GM12872 (cell line): ENCODE results near the gene SSRP1.

Experiments
- CTCF ChIP-seq: IDR thresholded peaks from 3 replicates; pipeline ENCODE4 v1.5.1; 2011; ENCODE audit warnings: low read depth, mild to moderate bottlenecking, low read length, moderate library complexity; ENCODE audit not compliant: insufficient read depth

SSRP1 gene

GRCh38 chr11:57353036-57353435 is 17.3 kb upstream of the SSRP1 start:
- no peak for TF ChIP-seq CTCF

- peak; percentile 92 for TF ChIP-seq CTCF
Observed at GRCh38 chr11:57349491-57350274, 14.0 kb upstream of the SSRP1 start.

- TF ChIP-seq CTCF = no peak
Observed at GRCh38 chr11:57348636-57349313, 13.1 kb upstream of the SSRP1 start.

- no peak for TF ChIP-seq CTCF
Observed at GRCh38 chr11:57348052-57348451, 12.4 kb upstream of the SSRP1 start.

GRCh38 chr11:57347336-57347735 is 11.6 kb upstream of the SSRP1 start:
- no peak for TF ChIP-seq CTCF

- TF ChIP-seq CTCF = peak; percentile 78
Observed at GRCh38 chr11:57345555-57346211, 10.0 kb upstream of the SSRP1 start.

GRCh38 chr11:57344826-57345225 is 9.1 kb upstream of the SSRP1 start:
- TF ChIP-seq CTCF = no peak
